Measurements from ENCODE around the gene RBM14. TPM values are rescaled to one million over a fixed set of nuclear protein-coding genes. Genes with fewer than 3 reads are reported as not detected.

The RBM14 gene
- total and polyA plus RNA-seq, 9 donors: 28.9 to 89.6 (median 58.6) TPM

- TF ChIP-seq EP300 (IDR thresholded peaks at IDR 0.05) (no peak), CTCF (IDR thresholded peaks at IDR 0.05) (no peak), POLR2A (IDR thresholded peaks at IDR 0.05) (no peak)
- Histone ChIP-seq H3K27ac (peak overlapping the region; percentile 13 to 61), H3K9me3 (no peaks in the 10 kb centered on the region), H3K4me3 (no peak overlapping the region), H3K36me3 (no peaks in the 10 kb centered on the region), H3K4me1 (ENCODE audit: insufficient read depth) (peaks cover 3% of the 10 kb centered on the region), H3K27me3 (no peaks in the 10 kb centered on the region)
- WGBS, 3 donors: 6 to 12% (median 8%) methylated on average over 8 of the region's 8 CpGs
- DNase-seq: peak; percentile 85 to 91 (median 86)
- intact Hi-C loops (cut with DNase I): no loop called here
These were observed 9.2 kb upstream of the RBM14 start for GRCh38 chr11:66607126-66607834.

GRCh38 chr11:66609721-66610617 lies 6.5 kb upstream of the RBM14 start:
- no peak for TF ChIP-seq EP300 (IDR thresholded peaks at IDR 0.05)
- no peak for TF ChIP-seq POLR2A (IDR thresholded peaks at IDR 0.05)
- TF ChIP-seq CTCF (IDR thresholded peaks at IDR 0.05): no peak
- Histone ChIP-seq H3K27ac (no peak overlapping the region), H3K9me3 (no peaks in the 10 kb centered on the region), H3K4me1 (ENCODE audit: insufficient read depth) (peaks cover 3% of the 10 kb centered on the region), H3K36me3 (no peaks in the 10 kb centered on the region), H3K4me3 (no peak overlapping the region), H3K27me3 (no peaks in the 10 kb centered on the region)
- 54 to 72% (median 54%) methylated on average over 4 of the region's 4 CpGs for WGBS, 3 donors
- intact Hi-C loops (cut with DNase I): no loop called here
- DNase-seq: no peak

GRCh38 chr11:66612458-66612857 lies 4.0 kb upstream of the RBM14 start:
- no peaks in the 10 kb centered on the region for H3K9me3 ChIP-seq
- H3K27ac ChIP-seq: no peak overlapping the region
- DNase-seq: no peak
- no peaks in the 10 kb centered on the region for H3K27me3 ChIP-seq
- no peak overlapping the region for H3K4me3 ChIP-seq
- peaks cover 2% of the 10 kb centered on the region for H3K4me1 ChIP-seq (ENCODE audit: insufficient read depth)
- TF ChIP-seq EP300 (IDR thresholded peaks at IDR 0.05) (no peak), CTCF (IDR thresholded peaks at IDR 0.05) (no peak)
- WGBS, 3 donors: 76 to 88% (median 84%) methylated on average over 1 of the region's 1 CpG
- intact Hi-C loops (cut with DNase I): no loop called here
- H3K36me3 ChIP-seq: no peaks in the 10 kb centered on the region

GRCh38 chr11:66614073-66614472 lies 2.4 kb upstream of the RBM14 start:
- H3K27ac ChIP-seq: no peak overlapping the region
- no peaks in the 10 kb centered on the region for H3K36me3 ChIP-seq
- no peak for TF ChIP-seq CTCF (IDR thresholded peaks at IDR 0.05)
- no peak for TF ChIP-seq POLR2A (IDR thresholded peaks at IDR 0.05)
- TF ChIP-seq EP300 (IDR thresholded peaks at IDR 0.05): no peak
- intact Hi-C loops (cut with DNase I): no loop called here
- DNase-seq: no peak
- peaks cover 12% of the 10 kb centered on the region for H3K4me1 ChIP-seq (ENCODE audit: insufficient read depth)
- WGBS, 3 donors: 78 to 86% (median 80%) methylated on average over 13 of the region's 13 CpGs
- no peaks in the 10 kb centered on the region for H3K27me3 ChIP-seq
- no peak overlapping the region for H3K4me3 ChIP-seq
- no peaks in the 10 kb centered on the region for H3K9me3 ChIP-seq
